ENCODE measurements around the gene DNAJC6. TPM values are rescaled to one million over a fixed set of nuclear protein-coding genes. Genes with fewer than 3 reads are reported as not detected.
A peak's percentile ranks its signal among the peaks of the same experiment; 100 is the strongest.

The DNAJC6 gene
- total and polyA plus RNA-seq, 2 of the 13 experiments (the other 11 are each of a cell fraction or from before 2014, with no cell fraction given): 1.0 to 1.6 TPM

DNA sequence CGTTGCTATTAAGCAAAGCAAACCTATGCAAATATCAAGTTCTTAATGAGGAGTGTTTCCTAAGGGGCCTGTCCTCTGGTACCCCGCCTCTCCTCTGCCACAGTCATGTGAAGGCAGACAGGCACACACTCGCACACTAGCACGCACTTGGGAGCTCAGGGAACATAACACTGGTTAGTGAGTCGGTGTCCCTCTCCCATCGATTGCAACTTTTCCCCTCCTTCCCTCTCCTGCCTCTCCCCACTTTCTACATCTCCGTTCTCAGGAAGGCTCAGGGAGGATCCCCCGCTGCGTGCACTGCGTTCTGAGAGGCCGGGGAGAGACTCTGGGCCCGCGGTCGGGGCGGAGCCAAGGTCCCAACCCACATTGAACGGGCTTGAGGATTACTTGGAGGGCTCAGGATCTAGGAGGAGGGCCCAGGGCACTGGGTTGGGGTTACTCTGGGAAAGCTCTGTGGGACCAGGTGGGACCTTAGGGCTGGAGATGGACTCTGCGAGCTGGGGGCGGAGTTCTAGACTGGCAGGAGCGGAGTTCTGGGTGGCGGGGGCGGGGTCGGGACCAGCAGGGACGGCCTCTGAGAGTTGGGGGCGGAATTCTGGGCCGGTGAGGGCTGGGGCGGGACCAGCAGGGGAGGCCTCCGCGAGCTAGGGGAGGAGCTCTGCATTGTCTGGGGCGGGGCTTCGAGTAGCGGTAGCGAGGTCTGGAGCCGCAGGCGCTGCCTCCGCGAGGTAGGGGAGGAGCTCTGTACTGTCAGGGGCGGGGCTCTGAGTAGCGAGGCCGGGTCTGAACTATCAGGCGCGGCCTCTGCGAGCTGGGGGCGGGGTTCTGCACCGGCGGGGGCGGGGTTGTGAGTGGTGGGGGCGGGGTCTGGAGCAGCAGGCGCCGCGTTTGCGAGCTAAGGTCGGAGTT lies 110.6 kb downstream of the DNAJC6 start (continued):
- TF ChIP-seq, protein P1, sequence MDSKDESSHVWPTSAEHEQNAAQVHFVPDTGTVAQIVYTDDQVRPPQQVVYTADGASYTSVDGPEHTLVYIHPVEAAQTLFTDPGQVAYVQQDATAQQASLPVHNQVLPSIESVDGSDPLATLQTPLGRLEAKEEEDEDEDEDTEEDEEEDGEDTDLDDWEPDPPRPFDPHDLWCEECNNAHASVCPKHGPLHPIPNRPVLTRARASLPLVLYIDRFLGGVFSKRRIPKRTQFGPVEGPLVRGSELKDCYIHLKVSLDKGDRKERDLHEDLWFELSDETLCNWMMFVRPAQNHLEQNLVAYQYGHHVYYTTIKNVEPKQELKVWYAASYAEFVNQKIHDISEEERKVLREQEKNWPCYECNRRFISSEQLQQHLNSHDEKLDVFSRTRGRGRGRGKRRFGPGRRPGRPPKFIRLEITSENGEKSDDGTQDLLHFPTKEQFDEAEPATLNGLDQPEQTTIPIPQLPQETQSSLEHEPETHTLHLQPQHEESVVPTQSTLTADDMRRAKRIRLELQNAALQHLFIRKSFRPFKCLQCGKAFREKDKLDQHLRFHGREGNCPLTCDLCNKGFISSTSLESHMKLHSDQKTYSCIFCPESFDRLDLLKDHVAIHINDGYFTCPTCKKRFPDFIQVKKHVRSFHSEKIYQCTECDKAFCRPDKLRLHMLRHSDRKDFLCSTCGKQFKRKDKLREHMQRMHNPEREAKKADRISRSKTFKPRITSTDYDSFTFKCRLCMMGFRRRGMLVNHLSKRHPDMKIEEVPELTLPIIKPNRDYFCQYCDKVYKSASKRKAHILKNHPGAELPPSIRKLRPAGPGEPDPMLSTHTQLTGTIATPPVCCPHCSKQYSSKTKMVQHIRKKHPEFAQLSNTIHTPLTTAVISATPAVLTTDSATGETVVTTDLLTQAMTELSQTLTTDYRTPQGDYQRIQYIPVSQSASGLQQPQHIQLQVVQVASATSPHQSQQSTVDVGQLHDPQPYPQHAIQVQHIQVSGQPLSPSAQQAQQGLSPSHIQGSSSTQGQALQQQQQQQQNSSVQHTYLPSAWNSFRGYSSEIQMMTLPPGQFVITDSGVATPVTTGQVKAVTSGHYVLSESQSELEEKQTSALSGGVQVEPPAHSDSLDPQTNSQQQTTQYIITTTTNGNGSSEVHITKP (CRISPR knock-in tag; IDR thresholded peaks at IDR 0.05; ENCODE audit: low read depth): 0 out of 2 replicates have a peak, but pooled peaks have one; percentile 17
- TF ChIP-seq ARID5B (CRISPR knock-in tag; IDR thresholded peaks at IDR 0.05) (peak; percentile 9; the same call in 1 of the 2 replicates), ZNF547 (CRISPR knock-in tag; IDR thresholded peaks at IDR 0.05) (no peak; the same call in 1 of the 2 replicates), ZSCAN25 (CRISPR knock-in tag; IDR thresholded peaks at IDR 0.05) (peak; percentile 41; the same call in 1 of the 2 replicates), NRL (CRISPR knock-in tag; IDR thresholded peaks at IDR 0.05; ENCODE audit: borderline replicate concordance) (peak; percentile 70; the same call in 1 of the 2 replicates), MXI1 (IDR thresholded peaks at IDR 0.05; ENCODE audit: borderline replicate concordance, low read depth, low read length) (0 out of 3 replicates have a peak, but pooled peaks have one; percentile 5), PPARG (CRISPR knock-in tag; conservative IDR thresholded peaks at IDR 0.05) (0 out of 2 replicates have a peak, but pooled peaks have one; percentile 31), ZNF782 (CRISPR knock-in tag; IDR thresholded peaks at IDR 0.05; ENCODE audit: borderline replicate concordance) (peak; percentile 47; the same call in 1 of the 2 replicates), LCORL (IDR thresholded peaks at IDR 0.05) (no peak), LCORL (CRISPR knock-in tag; IDR thresholded peaks at IDR 0.05) (peak; percentile 26; the same call in 1 of the 2 replicates), KDM1A (CRISPR knock-in tag; IDR thresholded peaks at IDR 0.05) (no peak), ZNF776 (CRISPR knock-in tag; IDR thresholded peaks at IDR 0.05) (no peak)
- TF ChIP-seq, protein P2, sequence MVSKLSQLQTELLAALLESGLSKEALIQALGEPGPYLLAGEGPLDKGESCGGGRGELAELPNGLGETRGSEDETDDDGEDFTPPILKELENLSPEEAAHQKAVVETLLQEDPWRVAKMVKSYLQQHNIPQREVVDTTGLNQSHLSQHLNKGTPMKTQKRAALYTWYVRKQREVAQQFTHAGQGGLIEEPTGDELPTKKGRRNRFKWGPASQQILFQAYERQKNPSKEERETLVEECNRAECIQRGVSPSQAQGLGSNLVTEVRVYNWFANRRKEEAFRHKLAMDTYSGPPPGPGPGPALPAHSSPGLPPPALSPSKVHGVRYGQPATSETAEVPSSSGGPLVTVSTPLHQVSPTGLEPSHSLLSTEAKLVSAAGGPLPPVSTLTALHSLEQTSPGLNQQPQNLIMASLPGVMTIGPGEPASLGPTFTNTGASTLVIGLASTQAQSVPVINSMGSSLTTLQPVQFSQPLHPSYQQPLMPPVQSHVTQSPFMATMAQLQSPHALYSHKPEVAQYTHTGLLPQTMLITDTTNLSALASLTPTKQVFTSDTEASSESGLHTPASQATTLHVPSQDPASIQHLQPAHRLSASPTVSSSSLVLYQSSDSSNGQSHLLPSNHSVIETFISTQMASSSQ (IDR thresholded peaks at IDR 0.05; ENCODE audit: low read depth): no peak
- TF ChIP-seq, protein P2 (CRISPR knock-in tag; IDR thresholded peaks at IDR 0.05; ENCODE audit: borderline replicate concordance): 0 out of 2 replicates have a peak, but pooled peaks have one; percentile 31
